K562 (cell line): ENCODE measurements around the gene FAM184B. TPM values are rescaled to one million over a fixed set of nuclear protein-coding genes. Genes with fewer than 3 reads are reported as not detected.

Source experiments
- CBFA2T3 ChIP-seq: fragments of 450-650 bp; IDR thresholded peaks from 2 replicates; pipeline ENCODE4 v1.6.1; 2017
- CCNT2 ChIP-seq: IDR thresholded peaks from 2 replicates; pipeline ENCODE4 v1.6.1; 2011; ENCODE audit warnings: borderline replicate concordance, low read depth, mild to moderate bottlenecking, moderate library complexity, mixed read lengths, low read length; ENCODE audit not compliant: insufficient read length; ENCODE audit errors: extremely low read depth
- CHCHD3 ChIP-seq: fragments of 250-450 bp; sonication (Bioruptor Pico); IDR thresholded peaks from 2 replicates; pipeline ENCODE4 v2.1.2; 2022; ENCODE audit warnings: mild to moderate bottlenecking
- LCOR ChIP-seq: sonication (generic); formaldehyde crosslinking; IDR thresholded peaks from 2 replicates; pipeline ENCODE4 v1.8.0; 2022; ENCODE audit warnings: mild to moderate bottlenecking, missing genetic modification reagents
- MAZ ChIP-seq, 2 experiments: fragments of 450-650 bp in 1 of 2; sonication (generic) in 1 of 2; formaldehyde crosslinking; IDR thresholded peaks in 1 of 2; conservative IDR thresholded peaks in 1 of 2; 2 replicates each; pipeline versions ENCODE4 v1.4.0 to v1.5.0; 2020; ENCODE audit warnings: mild to moderate bottlenecking in 1 of 2, missing genetic modification reagents in 1 of 2
- MTA2 ChIP-seq: fragments of 450-650 bp; IDR thresholded peaks from 2 replicates; pipeline ENCODE4 v1.6.1; 2016; ENCODE audit warnings: low read depth
- SAFB2 ChIP-seq: fragments of 200-400 bp; formaldehyde crosslinking; IDR thresholded peaks from 2 replicates; pipeline ENCODE4 v1.6.1; 2018; ENCODE audit warnings: borderline replicate concordance, low read length, low read depth, moderate library complexity; ENCODE audit not compliant: severe bottlenecking
- SMARCA4 ChIP-seq: fragments of 450-650 bp; IDR thresholded peaks from 2 replicates; pipeline ENCODE4 v1.6.1; 2016
- ZEB2 ChIP-seq: fragments of 450-650 bp; IDR thresholded peaks from 2 replicates; pipeline ENCODE4 v1.6.1; 2016
- ZNF445 ChIP-seq: fragments of 250-450 bp; sonication (Bioruptor Pico); IDR thresholded peaks from 2 replicates; pipeline ENCODE4 v1.4.0; 2020; ENCODE audit warnings: low read depth, mild to moderate bottlenecking, moderate library complexity
- ZNF583 ChIP-seq: fragments of 250-450 bp; sonication (Bioruptor Pico); IDR thresholded peaks from 2 replicates; pipeline ENCODE4 v1.4.0; 2020
- ZNF75A ChIP-seq: fragments of 450-650 bp; formaldehyde crosslinking; IDR thresholded peaks from 2 replicates; pipeline ENCODE4 v1.4.0; 2020; ENCODE audit warnings: mild to moderate bottlenecking
- ZZZ3 ChIP-seq: fragments of 450-650 bp; IDR thresholded peaks from 2 replicates; pipeline ENCODE4 v1.6.1; 2016; ENCODE audit warnings: antibody characterized with exemption, mild to moderate bottlenecking, moderate library complexity
- polyA plus RNA-seq, 8 experiments: library from polyadenylated mRNA; depleted of rRNA in 4 of 8; stranded (reverse) in 5 of 8; unstranded in 3 of 8; fragments of >200 nt; fragmentation: Nextera tagmentation in 2 of 8; fragmentation: Illumina TruSeq in 1 of 8; extraction: Ambion mirVana in 2 of 8; extraction: Trizol in 1 of 8; gene quantifications; 2 replicates each; pipeline versions ENCODE4 v1.2.1 to v1.2.3, GENCODE V29; 2011 to 2014; ENCODE audit warnings: inconsistent platforms in 1 of 8, missing spikeins in 1 of 8
- total RNA-seq, 7 experiments: library from RNA; depleted of rRNA in 6 of 7; stranded (reverse); fragments of >200 nt in 6 of 7; fragmentation: Illumina TruSeq in 2 of 7; extraction: Trizol in 2 of 7; gene quantifications; 2 replicates each; pipeline versions ENCODE4 v1.2.1 to v1.2.3, GENCODE V29; 2011 to 2021; ENCODE audit warnings: low replicate concordance in 1 of 7
- TF ChIP-seq, protein P1 (sequence below): fragments of 450-650 bp; IDR thresholded peaks from 2 replicates; pipeline ENCODE4 v1.6.1; 2014; ENCODE audit warnings: low read depth, mild to moderate bottlenecking, moderate library complexity, borderline replicate concordance
- TF ChIP-seq, protein P2 (sequence below): fragments of 450-650 bp; IDR thresholded peaks from 2 replicates; pipeline ENCODE4 v1.6.1; 2016; ENCODE audit warnings: borderline replicate concordance
- TF ChIP-seq, protein P3 (sequence below), 2 experiments: fragments of 450-650 bp in 1 of 2; IDR thresholded peaks; 2 replicates each; pipeline ENCODE4 v1.6.1; 2011 to 2017; ENCODE audit warnings: low read depth in 2 of 2, antibody characterized with exemption in 1 of 2, borderline replicate concordance in 1 of 2, low read length in 1 of 2, mild to moderate bottlenecking in 1 of 2, mixed read lengths in 1 of 2; ENCODE audit not compliant: control insufficient read depth in 1 of 2
- TF ChIP-seq, protein P4 (sequence below): fragments of 250-450 bp; sonication (Bioruptor Pico); IDR thresholded peaks from 2 replicates; pipeline ENCODE4 v1.5.0; 2020; ENCODE audit warnings: mild to moderate bottlenecking
- TF ChIP-seq, protein P5 (sequence below): fragments of 250-450 bp; sonication (Bioruptor Pico); IDR thresholded peaks from 2 replicates; pipeline ENCODE4 v1.4.0; 2020; ENCODE audit warnings: mild to moderate bottlenecking, moderate library complexity

FAM184B gene
- total and polyA plus RNA-seq, 9 of the 15 experiments (the other 6 are each of a cell fraction or from before 2014, with no cell fraction given), result not detected

DNA sequence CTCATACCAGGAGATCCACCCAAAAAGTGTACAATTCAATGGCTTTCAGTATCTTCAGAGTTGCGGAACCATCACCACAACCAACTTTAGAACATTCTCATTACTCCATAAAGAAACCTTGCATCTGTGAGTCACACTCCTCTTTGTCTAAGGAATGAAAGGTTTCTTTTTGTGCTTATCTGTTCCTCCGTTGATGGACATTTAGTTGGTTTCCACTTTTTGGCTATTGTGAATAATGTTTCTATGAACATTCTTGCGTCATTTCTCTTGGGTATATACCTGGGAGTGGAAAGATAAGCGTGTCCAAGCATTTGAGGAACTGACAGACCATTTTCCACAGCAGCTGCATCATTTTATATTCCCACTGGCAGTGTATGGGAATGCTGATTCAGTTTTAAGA is 10.6 kb downstream of the FAM184B start (continued):
- TF ChIP-seq, protein P1, sequence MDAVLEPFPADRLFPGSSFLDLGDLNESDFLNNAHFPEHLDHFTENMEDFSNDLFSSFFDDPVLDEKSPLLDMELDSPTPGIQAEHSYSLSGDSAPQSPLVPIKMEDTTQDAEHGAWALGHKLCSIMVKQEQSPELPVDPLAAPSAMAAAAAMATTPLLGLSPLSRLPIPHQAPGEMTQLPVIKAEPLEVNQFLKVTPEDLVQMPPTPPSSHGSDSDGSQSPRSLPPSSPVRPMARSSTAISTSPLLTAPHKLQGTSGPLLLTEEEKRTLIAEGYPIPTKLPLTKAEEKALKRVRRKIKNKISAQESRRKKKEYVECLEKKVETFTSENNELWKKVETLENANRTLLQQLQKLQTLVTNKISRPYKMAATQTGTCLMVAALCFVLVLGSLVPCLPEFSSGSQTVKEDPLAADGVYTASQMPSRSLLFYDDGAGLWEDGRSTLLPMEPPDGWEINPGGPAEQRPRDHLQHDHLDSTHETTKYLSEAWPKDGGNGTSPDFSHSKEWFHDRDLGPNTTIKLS, result no peak
- TF ChIP-seq SMARCA4 (peak; percentile 14; the same call in 1 of the 2 replicates), ZEB2 (peak; percentile 68; the same call in 1 of the 2 replicates), MAZ (CRISPR knock-in tag; conservative IDR thresholded peaks at IDR 0.05 in 1 of 2, IDR thresholded peaks at IDR 0.05 in 1 of 2) (no peak), CBFA2T3 (peak; percentile 50), ZNF583 (no peak), CHCHD3 (CRISPR knock-in tag) (no peak), ZZZ3 (no peak), CCNT2 (no peak), SAFB2 (no peak), ZNF445 (CRISPR knock-in tag) (no peak), ZNF75A (CRISPR knock-in tag) (no peak), MTA2 (no peak), LCOR (CRISPR knock-in tag) (peak; percentile 57; the same call in 1 of the 2 replicates)
- TF ChIP-seq, protein P2, sequence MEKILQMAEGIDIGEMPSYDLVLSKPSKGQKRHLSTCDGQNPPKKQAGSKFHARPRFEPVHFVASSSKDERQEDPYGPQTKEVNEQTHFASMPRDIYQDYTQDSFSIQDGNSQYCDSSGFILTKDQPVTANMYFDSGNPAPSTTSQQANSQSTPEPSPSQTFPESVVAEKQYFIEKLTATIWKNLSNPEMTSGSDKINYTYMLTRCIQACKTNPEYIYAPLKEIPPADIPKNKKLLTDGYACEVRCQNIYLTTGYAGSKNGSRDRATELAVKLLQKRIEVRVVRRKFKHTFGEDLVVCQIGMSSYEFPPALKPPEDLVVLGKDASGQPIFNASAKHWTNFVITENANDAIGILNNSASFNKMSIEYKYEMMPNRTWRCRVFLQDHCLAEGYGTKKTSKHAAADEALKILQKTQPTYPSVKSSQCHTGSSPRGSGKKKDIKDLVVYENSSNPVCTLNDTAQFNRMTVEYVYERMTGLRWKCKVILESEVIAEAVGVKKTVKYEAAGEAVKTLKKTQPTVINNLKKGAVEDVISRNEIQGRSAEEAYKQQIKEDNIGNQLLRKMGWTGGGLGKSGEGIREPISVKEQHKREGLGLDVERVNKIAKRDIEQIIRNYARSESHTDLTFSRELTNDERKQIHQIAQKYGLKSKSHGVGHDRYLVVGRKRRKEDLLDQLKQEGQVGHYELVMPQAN, result no peak
- TF ChIP-seq, protein P3, sequence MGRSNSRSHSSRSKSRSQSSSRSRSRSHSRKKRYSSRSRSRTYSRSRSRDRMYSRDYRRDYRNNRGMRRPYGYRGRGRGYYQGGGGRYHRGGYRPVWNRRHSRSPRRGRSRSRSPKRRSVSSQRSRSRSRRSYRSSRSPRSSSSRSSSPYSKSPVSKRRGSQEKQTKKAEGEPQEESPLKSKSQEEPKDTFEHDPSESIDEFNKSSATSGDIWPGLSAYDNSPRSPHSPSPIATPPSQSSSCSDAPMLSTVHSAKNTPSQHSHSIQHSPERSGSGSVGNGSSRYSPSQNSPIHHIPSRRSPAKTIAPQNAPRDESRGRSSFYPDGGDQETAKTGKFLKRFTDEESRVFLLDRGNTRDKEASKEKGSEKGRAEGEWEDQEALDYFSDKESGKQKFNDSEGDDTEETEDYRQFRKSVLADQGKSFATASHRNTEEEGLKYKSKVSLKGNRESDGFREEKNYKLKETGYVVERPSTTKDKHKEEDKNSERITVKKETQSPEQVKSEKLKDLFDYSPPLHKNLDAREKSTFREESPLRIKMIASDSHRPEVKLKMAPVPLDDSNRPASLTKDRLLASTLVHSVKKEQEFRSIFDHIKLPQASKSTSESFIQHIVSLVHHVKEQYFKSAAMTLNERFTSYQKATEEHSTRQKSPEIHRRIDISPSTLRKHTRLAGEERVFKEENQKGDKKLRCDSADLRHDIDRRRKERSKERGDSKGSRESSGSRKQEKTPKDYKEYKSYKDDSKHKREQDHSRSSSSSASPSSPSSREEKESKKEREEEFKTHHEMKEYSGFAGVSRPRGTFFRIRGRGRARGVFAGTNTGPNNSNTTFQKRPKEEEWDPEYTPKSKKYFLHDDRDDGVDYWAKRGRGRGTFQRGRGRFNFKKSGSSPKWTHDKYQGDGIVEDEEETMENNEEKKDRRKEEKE (IDR thresholded peaks at IDR 0.05; ENCODE audit: borderline replicate concordance in 1 of 2, control insufficient read depth in 1 of 2, low read depth in 2 of 2, low read length in 1 of 2), result no peak
- TF ChIP-seq, protein P4, sequence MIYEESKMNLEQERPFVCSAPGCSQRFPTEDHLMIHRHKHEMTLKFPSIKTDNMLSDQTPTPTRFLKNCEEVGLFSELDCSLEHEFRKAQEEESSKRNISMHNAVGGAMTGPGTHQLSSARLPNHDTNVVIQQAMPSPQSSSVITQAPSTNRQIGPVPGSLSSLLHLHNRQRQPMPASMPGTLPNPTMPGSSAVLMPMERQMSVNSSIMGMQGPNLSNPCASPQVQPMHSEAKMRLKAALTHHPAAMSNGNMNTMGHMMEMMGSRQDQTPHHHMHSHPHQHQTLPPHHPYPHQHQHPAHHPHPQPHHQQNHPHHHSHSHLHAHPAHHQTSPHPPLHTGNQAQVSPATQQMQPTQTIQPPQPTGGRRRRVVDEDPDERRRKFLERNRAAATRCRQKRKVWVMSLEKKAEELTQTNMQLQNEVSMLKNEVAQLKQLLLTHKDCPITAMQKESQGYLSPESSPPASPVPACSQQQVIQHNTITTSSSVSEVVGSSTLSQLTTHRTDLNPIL (CRISPR knock-in tag), result no peak
- TF ChIP-seq, protein P5, sequence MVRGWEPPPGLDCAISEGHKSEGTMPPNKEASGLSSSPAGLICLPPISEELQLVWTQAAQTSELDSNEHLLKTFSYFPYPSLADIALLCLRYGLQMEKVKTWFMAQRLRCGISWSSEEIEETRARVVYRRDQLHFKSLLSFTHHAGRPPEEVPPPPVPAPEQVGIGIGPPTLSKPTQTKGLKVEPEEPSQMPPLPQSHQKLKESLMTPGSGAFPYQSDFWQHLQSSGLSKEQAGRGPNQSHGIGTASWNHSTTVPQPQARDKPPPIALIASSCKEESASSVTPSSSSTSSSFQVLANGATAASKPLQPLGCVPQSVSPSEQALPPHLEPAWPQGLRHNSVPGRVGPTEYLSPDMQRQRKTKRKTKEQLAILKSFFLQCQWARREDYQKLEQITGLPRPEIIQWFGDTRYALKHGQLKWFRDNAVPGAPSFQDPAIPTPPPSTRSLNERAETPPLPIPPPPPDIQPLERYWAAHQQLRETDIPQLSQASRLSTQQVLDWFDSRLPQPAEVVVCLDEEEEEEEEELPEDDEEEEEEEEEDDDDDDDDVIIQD (CRISPR knock-in tag), result no peak
